Putamen (tissue), 1 donor: ENCODE measurements around the gene TM4SF20.

Experiments used
- DNase-seq: peaks from one replicate; pipeline ENCODE4 v3.0.0-alpha.2; 2016; ENCODE audit warnings: low spot score

The TM4SF20 gene

DNA sequence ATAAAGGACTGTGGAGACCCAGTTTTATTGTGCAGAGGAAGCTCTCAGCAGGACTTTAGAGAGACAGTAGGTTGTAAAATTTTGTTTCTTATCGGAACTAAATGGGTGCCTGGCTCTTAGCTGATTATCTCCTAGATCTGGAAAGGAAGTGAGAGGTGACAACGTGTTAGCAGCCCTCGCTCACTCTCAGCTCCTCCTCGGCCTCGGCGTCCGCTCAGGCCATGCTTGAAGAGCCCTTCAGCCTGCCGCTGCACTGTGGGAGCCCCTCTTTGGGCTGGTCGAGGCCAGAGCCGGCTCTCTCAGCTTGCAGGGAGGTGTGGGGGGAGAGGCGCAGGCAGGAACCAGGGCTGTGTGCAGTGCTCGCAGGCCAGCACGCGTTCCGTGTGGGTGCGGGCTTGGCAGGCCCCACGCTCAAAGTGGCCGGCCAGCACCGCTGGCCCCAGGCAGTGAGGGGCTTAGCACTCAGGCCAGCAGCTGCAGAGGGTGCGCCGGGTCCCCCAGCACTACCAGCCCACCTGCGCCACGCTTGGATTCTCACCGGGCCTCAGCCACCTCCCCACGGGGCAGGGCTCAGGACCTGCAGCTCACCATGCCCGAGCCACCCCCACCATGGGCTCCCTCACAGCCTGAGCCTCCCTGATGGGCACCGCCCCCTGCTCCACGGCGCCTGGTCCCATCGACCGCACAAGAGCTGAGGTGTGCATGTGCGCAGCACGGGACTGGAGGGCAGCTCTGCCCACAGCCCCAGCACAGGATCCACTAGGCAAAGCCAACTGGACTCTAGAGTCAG lies 58.6 kb downstream of the TM4SF20 start:
- no peak for DNase-seq

DNA sequence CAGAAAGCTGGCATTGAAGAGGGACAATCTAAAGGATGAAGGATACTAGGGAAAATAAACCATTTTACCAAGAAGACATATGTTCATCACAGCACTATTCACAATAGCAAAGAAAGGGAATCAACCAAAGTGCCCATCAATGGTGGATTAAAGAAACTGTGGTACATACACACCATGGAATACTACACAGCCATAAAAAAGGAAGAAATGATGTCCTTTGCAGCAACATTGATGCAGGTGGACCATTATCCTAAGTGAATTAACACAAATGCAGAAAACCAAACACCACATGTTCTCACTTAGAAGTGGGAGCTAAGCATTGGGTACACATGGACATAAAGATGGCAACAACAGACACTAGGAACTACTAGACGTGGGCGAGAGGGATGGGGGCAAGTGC lies 61.3 kb downstream of the TM4SF20 start:
- DNase-seq = no peak

DNA sequence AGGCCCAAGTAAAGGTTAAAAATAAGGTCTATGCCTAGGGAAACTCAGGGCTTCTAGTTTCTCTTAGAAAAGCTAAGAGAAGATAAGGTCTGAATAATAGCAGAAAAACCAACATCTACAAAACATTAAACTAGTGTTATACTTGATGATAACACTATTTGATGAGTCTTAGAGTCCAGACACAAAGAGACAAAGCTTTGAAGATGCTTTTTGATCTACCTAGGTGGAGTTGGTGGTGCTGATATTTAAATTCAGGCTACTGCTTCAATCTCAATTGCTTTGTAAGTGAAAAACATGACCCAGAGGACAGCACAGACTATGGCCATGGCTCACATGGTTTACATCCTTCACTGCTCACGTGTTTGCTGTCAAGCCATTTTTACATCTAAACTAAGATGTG lies 65.8 kb downstream of the TM4SF20 start:
- no peak for DNase-seq

DNA sequence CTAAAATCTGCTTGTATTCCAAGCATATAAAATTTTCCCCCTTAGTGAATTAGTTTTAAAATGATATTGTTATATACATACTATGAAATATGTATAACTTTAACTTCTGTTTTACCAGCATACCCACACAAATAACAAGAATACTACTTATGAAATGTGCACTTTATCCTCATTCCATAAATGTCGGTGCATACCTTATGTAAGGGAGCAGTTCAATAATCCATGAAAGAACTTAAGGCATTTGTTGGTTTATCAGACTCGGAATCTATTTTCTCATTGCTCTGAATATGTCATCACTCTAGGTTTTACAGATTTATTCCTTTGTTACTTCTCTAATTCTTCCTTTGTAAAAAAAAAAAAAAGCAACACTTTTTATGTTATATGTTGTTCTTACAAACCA lies 66.5 kb downstream of the TM4SF20 start:
- no peak for DNase-seq
